Fibroblast of mammary gland (primary cell): ENCODE measurements around the gene AP1S2.
"Not testable (repeated sequence)": the region's sequence is repeated elsewhere in the genome, so short reads cannot be mapped to it uniquely, and the experiment has no call there.

Source experiments
- DNase-seq: peaks from one replicate; pipeline ENCODE4 v3.0.0-alpha.2; 2010; ENCODE audit warnings: low read depth
- H3K4me3 ChIP-seq: 2 replicates; pipeline ENCODE4 v1.5.1; 2011; ENCODE audit warnings: low read depth, mild to moderate bottlenecking, low read length, moderate library complexity; ENCODE audit not compliant: control insufficient read depth
- CTCF ChIP-seq: conservative IDR thresholded peaks from 2 replicates; pipeline ENCODE4 v1.5.1; 2011; ENCODE audit warnings: low read depth, low read length, inconsistent platforms; ENCODE audit not compliant: control insufficient read depth, insufficient read depth

Gene AP1S2

GRCh38 chrX:15848576-15848975 is 6.0 kb downstream of the AP1S2 start:
- DNase-seq, result peak; percentile 7
- no peak for TF ChIP-seq CTCF
- no peak overlapping the region for H3K4me3 ChIP-seq

GRCh38 chrX:15843960-15844359 is 10.7 kb downstream of the AP1S2 start:
- no peak overlapping the region for H3K4me3 ChIP-seq
- no peak for TF ChIP-seq CTCF
- DNase-seq, result no peak

DNA sequence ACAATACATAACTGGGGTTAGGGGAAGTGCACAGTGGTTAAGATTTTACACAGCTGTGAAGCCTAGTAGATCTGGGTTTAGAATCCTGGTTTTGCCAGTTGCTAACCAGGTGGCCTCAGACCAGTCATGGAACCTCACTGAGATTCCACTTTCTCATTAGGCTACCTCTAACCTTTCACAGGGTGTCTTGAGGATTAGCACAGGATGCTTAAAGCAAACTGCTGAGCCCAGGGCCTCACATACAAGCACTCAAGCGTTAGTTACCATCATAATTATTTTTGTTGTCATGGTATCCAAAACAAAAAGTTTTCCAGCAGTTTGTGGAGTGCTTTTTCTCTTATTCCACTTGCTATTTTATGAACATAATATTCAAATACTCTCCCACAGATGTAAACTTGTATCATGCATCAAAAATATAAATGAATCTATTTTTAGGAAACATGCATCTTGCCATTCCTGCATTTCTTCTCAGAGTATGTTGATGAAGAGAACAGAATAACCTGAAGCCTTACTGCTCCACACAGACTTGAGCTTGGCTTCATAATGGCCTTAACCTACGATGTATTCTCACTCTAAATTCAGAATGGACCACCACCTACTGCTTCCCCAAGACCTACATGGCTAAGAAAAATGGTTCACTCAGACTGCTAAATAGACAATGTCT is 12.6 kb downstream of the AP1S2 start:
- no peak for TF ChIP-seq CTCF
- H3K4me3 ChIP-seq, result no peak overlapping the region
- DNase-seq, result no peak

GRCh38 chrX:15838017-15838416 is 16.6 kb downstream of the AP1S2 start:
- DNase-seq, result no peak
- peak; percentile 44 for TF ChIP-seq CTCF
- H3K4me3 ChIP-seq, result no peak overlapping the region

- no peak for DNase-seq
- no peak for TF ChIP-seq CTCF
Measured at GRCh38 chrX:15834827-15835595, 19.6 kb downstream of the AP1S2 start.

GRCh38 chrX:15834053-15834452 is 20.6 kb downstream of the AP1S2 start:
- H3K4me3 ChIP-seq, result no peak overlapping the region
- no peak for TF ChIP-seq CTCF
- no peak for DNase-seq

More at GRCh38 chrX:15834827-15835595, 19.6 kb downstream of the AP1S2 start:
- H3K4me3 ChIP-seq, result no peak overlapping the region

DNA sequence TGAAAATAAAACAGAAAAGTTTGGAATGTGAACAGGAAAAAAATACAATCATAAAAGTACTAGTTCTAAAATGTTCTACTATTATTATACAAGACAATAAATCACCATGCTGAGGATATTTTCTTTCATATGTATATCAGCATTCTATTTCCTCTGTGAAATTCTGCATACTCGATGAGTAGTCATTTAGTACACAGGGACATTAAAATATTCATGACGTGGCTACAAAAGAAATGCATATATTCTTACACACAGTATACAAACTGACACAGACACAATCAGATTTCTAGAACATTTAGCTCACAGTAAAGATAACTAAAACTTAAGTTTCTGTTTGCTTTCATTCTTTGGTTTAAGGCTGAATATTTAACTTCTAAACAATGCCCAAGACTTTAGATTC is 23.3 kb downstream of the AP1S2 start:
- not testable (repeated sequence) for DNase-seq, H3K4me3 ChIP-seq
